Prostate gland (tissue), 2 donors: Measurements from ENCODE around the gene CRISP2.
"Not testable (repeated sequence)": the region's sequence is repeated elsewhere in the genome, so short reads cannot be mapped to it uniquely, and the experiment has no call there.

Source experiments
- POLR2A ChIP-seq: fragments of 450-650 bp; IDR thresholded peaks from one replicate; pipeline ENCODE4 v1.6.1; 2016; ENCODE audit warnings: antibody characterized with exemption, mild to moderate bottlenecking
- POLR2AphosphoS5 ChIP-seq: sonication (generic); formaldehyde crosslinking; IDR thresholded peaks from one replicate; pipeline ENCODE4 v1.6.1; 2017; ENCODE audit warnings: antibody characterized with exemption
- TF ChIP-seq, protein P1 (sequence below), 4 experiments: fragments of 200-600 bp in 2 of 4; fragments of 450-650 bp in 2 of 4; sonication (generic) in 2 of 4; IDR thresholded peaks; 1 replicate in 3 of 4; 2 replicates in 1 of 4; pipeline ENCODE4 v1.5.1; 2016 to 2019; ENCODE audit warnings: antibody characterized with exemption in 4 of 4, mild to moderate bottlenecking in 2 of 4, moderate library complexity in 2 of 4

- TF ChIP-seq, protein P1, sequence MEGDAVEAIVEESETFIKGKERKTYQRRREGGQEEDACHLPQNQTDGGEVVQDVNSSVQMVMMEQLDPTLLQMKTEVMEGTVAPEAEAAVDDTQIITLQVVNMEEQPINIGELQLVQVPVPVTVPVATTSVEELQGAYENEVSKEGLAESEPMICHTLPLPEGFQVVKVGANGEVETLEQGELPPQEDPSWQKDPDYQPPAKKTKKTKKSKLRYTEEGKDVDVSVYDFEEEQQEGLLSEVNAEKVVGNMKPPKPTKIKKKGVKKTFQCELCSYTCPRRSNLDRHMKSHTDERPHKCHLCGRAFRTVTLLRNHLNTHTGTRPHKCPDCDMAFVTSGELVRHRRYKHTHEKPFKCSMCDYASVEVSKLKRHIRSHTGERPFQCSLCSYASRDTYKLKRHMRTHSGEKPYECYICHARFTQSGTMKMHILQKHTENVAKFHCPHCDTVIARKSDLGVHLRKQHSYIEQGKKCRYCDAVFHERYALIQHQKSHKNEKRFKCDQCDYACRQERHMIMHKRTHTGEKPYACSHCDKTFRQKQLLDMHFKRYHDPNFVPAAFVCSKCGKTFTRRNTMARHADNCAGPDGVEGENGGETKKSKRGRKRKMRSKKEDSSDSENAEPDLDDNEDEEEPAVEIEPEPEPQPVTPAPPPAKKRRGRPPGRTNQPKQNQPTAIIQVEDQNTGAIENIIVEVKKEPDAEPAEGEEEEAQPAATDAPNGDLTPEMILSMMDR (IDR thresholded peaks at IDR 0.05) = not testable (repeated sequence)
- not testable (repeated sequence) for TF ChIP-seq POLR2A, POLR2AphosphoS5
Measured at GRCh38 chr6:49723917-49724316, 10.6 kb upstream of the CRISP2 start.
